A673 (cell line): ENCODE data around the gene TAF11L6. TPM values are rescaled to one million over a fixed set of nuclear protein-coding genes. Genes with fewer than 3 reads are reported as not detected.

Experiments used
- total RNA-seq: library from RNA; stranded (reverse); gene quantifications from 2 replicates; pipeline ENCODE4 v1.2.3, GENCODE V29; 2021

Gene TAF11L6
- total RNA-seq, 1 experiment from 2014 or later, result not detected

Other genes starting within 250 kb of the TAF11L6 start
- gene TAF11L2, start 30.4 kb upstream of the TAF11L6 start, total RNA-seq, result not detected in 2 replicates
- gene TAF11L3, start 10.3 kb upstream of the TAF11L6 start, total RNA-seq, result not detected in 2 replicates
- gene TAF11L4, start 6.9 kb upstream of the TAF11L6 start, total RNA-seq, result not detected in 2 replicates
- gene TAF11L5, start 3.4 kb upstream of the TAF11L6 start, total RNA-seq, result 1.4 and 1.7 TPM in 2 replicates
- gene TAF11L7, start 57.1 kb downstream of the TAF11L6 start, total RNA-seq, result not detected in 2 replicates
- not detected in 2 replicates for gene TAF11L8, start 62.3 kb downstream of the TAF11L6 start, total RNA-seq
- gene TAF11L9, start 65.7 kb downstream of the TAF11L6 start, total RNA-seq, result not detected in 2 replicates
- 1.4 and 1.7 TPM in 2 replicates for gene TAF11L10, start 69.2 kb downstream of the TAF11L6 start, total RNA-seq
- gene TAF11L11, start 75.5 kb downstream of the TAF11L6 start, total RNA-seq, result 0.64 and 0.85 TPM in 2 replicates
- gene TAF11L12, start 81.7 kb downstream of the TAF11L6 start, total RNA-seq, result not detected in 2 replicates
- gene TAF11L13, start 103.4 kb downstream of the TAF11L6 start, total RNA-seq, result not detected in 2 replicates
- not detected in 2 replicates for gene TAF11L14, start 105.8 kb downstream of the TAF11L6 start, total RNA-seq